ENCODE results near the gene DEXI. TPM values are rescaled to one million over a fixed set of nuclear protein-coding genes. Genes with fewer than 3 reads are reported as not detected.

Gene DEXI
- total and polyA plus RNA-seq, 2 of the 4 experiments (the other 2 are of a cell fraction) = 43.7 to 63.6 TPM

DNA sequence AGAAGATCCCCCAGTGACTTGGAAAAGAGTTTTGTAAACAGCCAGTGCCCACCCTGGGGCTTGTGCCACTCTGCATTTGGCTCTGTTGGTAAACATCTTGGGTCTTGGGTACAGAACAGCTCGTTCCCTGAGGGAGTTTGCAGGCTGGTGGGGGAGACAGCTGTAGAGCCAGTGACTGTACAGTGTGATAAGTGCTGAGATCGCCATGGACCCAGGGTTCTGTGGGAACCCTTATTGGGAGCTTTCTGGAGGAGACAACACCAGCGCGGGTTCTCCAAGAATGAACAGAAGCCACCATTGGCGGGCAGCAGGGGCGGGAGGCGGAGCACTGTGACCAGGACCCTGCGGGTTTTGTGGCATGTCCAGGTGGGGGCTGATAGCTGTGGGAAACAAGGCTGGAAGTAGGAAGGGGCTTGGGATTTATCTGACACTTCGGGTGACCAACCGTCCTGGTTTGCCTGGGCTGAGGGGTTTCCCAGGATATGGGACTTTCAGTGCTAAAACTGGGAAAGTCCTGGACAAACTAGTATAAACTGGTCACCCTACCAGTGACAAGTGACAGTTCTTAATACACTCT is 5.0 kb upstream of the DEXI start:
- H2BK15ac ChIP-seq (ENCODE audit: low read depth, low read length) = no peak overlapping the region
- no peak overlapping the region for H3K27ac ChIP-seq (ENCODE audit: insufficient read depth, low read length)
- no peak overlapping the region for H3K4ac ChIP-seq (ENCODE audit: low read depth, low read length)
- intact Hi-C loops (cut with micrococcal nuclease) = no loop called here
- H2AFZ ChIP-seq (replicated peaks; ENCODE audit: low read length, poor library complexity) = no peak overlapping the region
- peaks cover 22% of the 10 kb centered on the region for H3K4me1 ChIP-seq (ENCODE audit: control insufficient read depth, insufficient read depth, low read length)
- no peak overlapping the region for H2AK9ac ChIP-seq (replicated peaks; ENCODE audit: low read depth, low read length, poor library complexity)
- H3K4me2 ChIP-seq (ENCODE audit: low read depth, low read length) = no peak overlapping the region
- H3K27me3 ChIP-seq (ENCODE audit: control insufficient read depth, insufficient read depth, low read length) = no peaks in the 10 kb centered on the region
- no peak overlapping the region for H2BK20ac ChIP-seq (ENCODE audit: low read depth, low read length)
- H3K79me1 ChIP-seq (ENCODE audit: low read depth in 1 of 2, low read length in 2 of 2) = peaks cover 45 to 84% of the 10 kb centered on the region in 2 experiments
- no peak for DNase-seq
- in situ Hi-C loops (cut with MboI; ENCODE audit: low sequenced_read_pairs) = loop anchor here (25.0 kb wide), 1 partner anchor 1835 kb away; no protein-coding TSS in a partner anchor
- no peak for ATAC-seq (ENCODE audit: low read depth)
- WGBS, 2 experiments (ENCODE audit: extremely low coverage in 2 of 2, insufficient read length in 1 of 2) = 70% methylated on average over 2 of the region's 10 CpGs; no CpG with 5 or more reads in 1 of the 2 experiments
- no peak overlapping the region for H3K18ac ChIP-seq (ENCODE audit: low read depth, low read length)
- H2AK5ac ChIP-seq (ENCODE audit: low read depth, low read length) = no peak overlapping the region
- H4K5ac ChIP-seq (ENCODE audit: low read depth, low read length) = no peak overlapping the region
- H3K9ac ChIP-seq (ENCODE audit: low read depth, low read length) = no peak overlapping the region
- no peak overlapping the region for H3K23ac ChIP-seq (ENCODE audit: low read depth, low read length)
- no peaks in the 10 kb centered on the region for H3K36me3 ChIP-seq (ENCODE audit: control insufficient read depth, insufficient read depth, low read length)
- no TSS peak for BruUV-seq (replicated peaks)
- no peak overlapping the region for H4K8ac ChIP-seq (ENCODE audit: low read depth in 2 of 2, low read length in 2 of 2)
- H3K14ac ChIP-seq (replicated peaks; ENCODE audit: low read depth, low read length) = no peak overlapping the region
- peaks cover 36% of the 10 kb centered on the region for H3K9me1 ChIP-seq (ENCODE audit: insufficient read depth, low read length)
- H2BK5ac ChIP-seq (ENCODE audit: low read depth, low read length, poor library complexity, severe bottlenecking) = no peak overlapping the region
- TF ChIP-seq MXI1 (IDR thresholded peaks at IDR 0.05; ENCODE audit: borderline replicate concordance, low read depth, low read length) = no peak
- TF ChIP-seq MAZ (IDR thresholded peaks at IDR 0.05; ENCODE audit: borderline replicate concordance, low read depth, low read length) = no peak
- no peak for TF ChIP-seq CHD1 (IDR thresholded peaks at IDR 0.05; ENCODE audit: low read depth, low read length)
- TF ChIP-seq SMC3 (IDR thresholded peaks at IDR 0.05; ENCODE audit: low read depth, low read length) = no peak
- TF ChIP-seq, protein P1, sequence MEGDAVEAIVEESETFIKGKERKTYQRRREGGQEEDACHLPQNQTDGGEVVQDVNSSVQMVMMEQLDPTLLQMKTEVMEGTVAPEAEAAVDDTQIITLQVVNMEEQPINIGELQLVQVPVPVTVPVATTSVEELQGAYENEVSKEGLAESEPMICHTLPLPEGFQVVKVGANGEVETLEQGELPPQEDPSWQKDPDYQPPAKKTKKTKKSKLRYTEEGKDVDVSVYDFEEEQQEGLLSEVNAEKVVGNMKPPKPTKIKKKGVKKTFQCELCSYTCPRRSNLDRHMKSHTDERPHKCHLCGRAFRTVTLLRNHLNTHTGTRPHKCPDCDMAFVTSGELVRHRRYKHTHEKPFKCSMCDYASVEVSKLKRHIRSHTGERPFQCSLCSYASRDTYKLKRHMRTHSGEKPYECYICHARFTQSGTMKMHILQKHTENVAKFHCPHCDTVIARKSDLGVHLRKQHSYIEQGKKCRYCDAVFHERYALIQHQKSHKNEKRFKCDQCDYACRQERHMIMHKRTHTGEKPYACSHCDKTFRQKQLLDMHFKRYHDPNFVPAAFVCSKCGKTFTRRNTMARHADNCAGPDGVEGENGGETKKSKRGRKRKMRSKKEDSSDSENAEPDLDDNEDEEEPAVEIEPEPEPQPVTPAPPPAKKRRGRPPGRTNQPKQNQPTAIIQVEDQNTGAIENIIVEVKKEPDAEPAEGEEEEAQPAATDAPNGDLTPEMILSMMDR (conservative IDR thresholded peaks at IDR 0.05; ENCODE audit: low read depth, low read length) = no peak
- no peak for TF ChIP-seq MAFK (IDR thresholded peaks at IDR 0.05; ENCODE audit: low read depth, low read length)
- TF ChIP-seq RFX5 (IDR thresholded peaks at IDR 0.05; ENCODE audit: low read depth, low read length) = no peak
- TF ChIP-seq RAD21 (IDR thresholded peaks at IDR 0.05; ENCODE audit: low read length) = no peak
- no peak for TF ChIP-seq USF2 (IDR thresholded peaks at IDR 0.05; ENCODE audit: low read depth, low read length)
- TF ChIP-seq RCOR1 (IDR thresholded peaks at IDR 0.05; ENCODE audit: insufficient replicate concordance, low read length) = no peak
- TF ChIP-seq POLR2A (IDR thresholded peaks at IDR 0.05; ENCODE audit: low read depth, low read length) = no peak
- no peak for TF ChIP-seq NFE2L2 (IDR thresholded peaks at IDR 0.05; ENCODE audit: low read depth, low read length)
- TF ChIP-seq FOS (IDR thresholded peaks at IDR 0.05; ENCODE audit: low read depth, low read length) = no peak
- TF ChIP-seq, protein P2, sequence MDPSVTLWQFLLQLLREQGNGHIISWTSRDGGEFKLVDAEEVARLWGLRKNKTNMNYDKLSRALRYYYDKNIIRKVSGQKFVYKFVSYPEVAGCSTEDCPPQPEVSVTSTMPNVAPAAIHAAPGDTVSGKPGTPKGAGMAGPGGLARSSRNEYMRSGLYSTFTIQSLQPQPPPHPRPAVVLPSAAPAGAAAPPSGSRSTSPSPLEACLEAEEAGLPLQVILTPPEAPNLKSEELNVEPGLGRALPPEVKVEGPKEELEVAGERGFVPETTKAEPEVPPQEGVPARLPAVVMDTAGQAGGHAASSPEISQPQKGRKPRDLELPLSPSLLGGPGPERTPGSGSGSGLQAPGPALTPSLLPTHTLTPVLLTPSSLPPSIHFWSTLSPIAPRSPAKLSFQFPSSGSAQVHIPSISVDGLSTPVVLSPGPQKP (IDR thresholded peaks at IDR 0.05; ENCODE audit: borderline replicate concordance, low read depth, low read length) = no peak
- TF ChIP-seq BHLHE40 (IDR thresholded peaks at IDR 0.05; ENCODE audit: low read depth, low read length) = no peak
- H3K9me3 ChIP-seq (ENCODE audit: control insufficient read depth, insufficient read depth, low read length) = no peaks in the 10 kb centered on the region
- no peak overlapping the region for H2BK120ac ChIP-seq (ENCODE audit: low read depth, low read length)
- peaks cover 62% of the 10 kb centered on the region for H4K20me1 ChIP-seq (ENCODE audit: insufficient read depth, low read length)
- no peak overlapping the region for H3K4me3 ChIP-seq (ENCODE audit: insufficient read depth, low read depth, low read length)
- H3K56ac ChIP-seq (ENCODE audit: extremely low read depth, insufficient read depth, low read length) = no peak overlapping the region
- H4K91ac ChIP-seq (ENCODE audit: insufficient read depth, low read depth, low read length) = no peak overlapping the region
- dilution Hi-C loops (cut with HindIII; ENCODE audit: low sequenced_read_pairs, unreplicated experiment) = no loop called here
- ChIA-PET CTCF (interaction anchor here (0.6 kb wide), 1 partner anchor 186 kb away, joined by 4 read pairs; no protein-coding TSS in a partner anchor), POLR2A (ENCODE audit: unreplicated experiment) (no interaction called here)
